GM03348 (cell line): Measurements from ENCODE around the gene C1QTNF8.

Experiments used
- DNase-seq: peaks from one replicate; pipeline ENCODE4 v3.0.0; 2012; ENCODE audit warnings: low spot score

Gene C1QTNF8

GRCh38 chr16:1109648-1110047 lies 13.6 kb upstream of the C1QTNF8 start:
- DNase-seq = no peak

GRCh38 chr16:1108299-1109252 lies 12.5 kb upstream of the C1QTNF8 start:
- DNase-seq = peak; percentile 45

- DNase-seq = no peak
These were observed 11.7 kb upstream of the C1QTNF8 start for GRCh38 chr16:1107731-1108130.

- no peak for DNase-seq
These were observed 11.1 kb upstream of the C1QTNF8 start for GRCh38 chr16:1107141-1107540.

GRCh38 chr16:1106659-1107058 lies 10.6 kb upstream of the C1QTNF8 start:
- no peak for DNase-seq

- peak; percentile 95 for DNase-seq
These were observed 10.0 kb upstream of the C1QTNF8 start for GRCh38 chr16:1105888-1106620.

GRCh38 chr16:1103636-1103980 lies 7.6 kb upstream of the C1QTNF8 start:
- DNase-seq = no peak

GRCh38 chr16:1102921-1103635 lies 7.0 kb upstream of the C1QTNF8 start:
- peak; percentile 95 for DNase-seq

GRCh38 chr16:1102333-1102700 lies 6.3 kb upstream of the C1QTNF8 start:
- DNase-seq = no peak

GRCh38 chr16:1101573-1102332 lies 5.7 kb upstream of the C1QTNF8 start:
- no peak for DNase-seq

- DNase-seq = no peak
These were observed 5.1 kb upstream of the C1QTNF8 start for GRCh38 chr16:1101133-1101532.

GRCh38 chr16:1100084-1100800 lies 4.2 kb upstream of the C1QTNF8 start:
- no peak for DNase-seq

GRCh38 chr16:1099189-1100083 lies 3.4 kb upstream of the C1QTNF8 start:
- DNase-seq = no peak

GRCh38 chr16:1098266-1098991 lies 2.4 kb upstream of the C1QTNF8 start:
- no peak for DNase-seq

GRCh38 chr16:1097800-1098199 lies 1.8 kb upstream of the C1QTNF8 start:
- DNase-seq = peak; percentile 41

GRCh38 chr16:1097156-1097555 lies 1.1 kb upstream of the C1QTNF8 start:
- DNase-seq = no peak

- no peak for DNase-seq
These were observed 435 bp downstream of the C1QTNF8 start for GRCh38 chr16:1095450-1096168.

GRCh38 chr16:1094601-1095449 lies 1.2 kb downstream of the C1QTNF8 start:
- DNase-seq = no peak
